ENCODE results near the gene CEP112.
"Not testable (repeated sequence)": the region's sequence is repeated elsewhere in the genome, so short reads cannot be mapped to it uniquely, and the experiment has no call there.

CEP112 gene

GRCh38 chr17:65813306-65813705, 378.6 kb downstream of the CEP112 start:
- no peak for TF ChIP-seq CTCF (IDR thresholded peaks at IDR 0.05; ENCODE audit: low read depth, low read length, missing control alignments)
- H3K4me3 ChIP-seq (ENCODE audit: low read depth, low read length), result no peak overlapping the region
- in situ Hi-C loops (cut with HindIII; ENCODE audit: low sequenced_read_pairs), result no loop called here
- no peak for DNase-seq (ENCODE audit: low read depth)

- TF ChIP-seq CTCF (IDR thresholded peaks at IDR 0.05; ENCODE audit: low read depth, low read length, missing control alignments), result no peak
- no peak overlapping the region for H3K4me3 ChIP-seq (ENCODE audit: low read depth, low read length)
- no peak for DNase-seq (ENCODE audit: low read depth)
- in situ Hi-C loops (cut with HindIII; ENCODE audit: low sequenced_read_pairs), result no loop called here
Observed at GRCh38 chr17:65811043-65811442, 380.9 kb downstream of the CEP112 start.

GRCh38 chr17:65809366-65809765, 382.6 kb downstream of the CEP112 start:
- TF ChIP-seq CTCF (IDR thresholded peaks at IDR 0.05; ENCODE audit: low read depth, low read length, missing control alignments), result no peak
- no peak overlapping the region for H3K4me3 ChIP-seq (ENCODE audit: low read depth, low read length)
- in situ Hi-C loops (cut with HindIII; ENCODE audit: low sequenced_read_pairs), result no loop called here
- no peak for DNase-seq (ENCODE audit: low read depth)

- H3K4me3 ChIP-seq (ENCODE audit: low read depth, low read length); in situ Hi-C loops (cut with HindIII; ENCODE audit: low sequenced_read_pairs); DNase-seq (ENCODE audit: low read depth): not testable (repeated sequence)
Observed at GRCh38 chr17:65808566-65808965, 383.4 kb downstream of the CEP112 start.

- no peak overlapping the region for H3K4me3 ChIP-seq (ENCODE audit: low read depth, low read length)
- TF ChIP-seq CTCF (IDR thresholded peaks at IDR 0.05; ENCODE audit: low read depth, low read length, missing control alignments), result no peak
- in situ Hi-C loops (cut with HindIII; ENCODE audit: low sequenced_read_pairs), result no loop called here
- no peak for DNase-seq (ENCODE audit: low read depth)
Observed at GRCh38 chr17:65807361-65807760, 384.6 kb downstream of the CEP112 start.

GRCh38 chr17:65801513-65801912, 390.4 kb downstream of the CEP112 start:
- H3K4me3 ChIP-seq (ENCODE audit: low read depth, low read length), result no peak overlapping the region
- DNase-seq (ENCODE audit: low read depth), result no peak
- TF ChIP-seq CTCF (IDR thresholded peaks at IDR 0.05; ENCODE audit: low read depth, low read length, missing control alignments), result no peak
- in situ Hi-C loops (cut with HindIII; ENCODE audit: low sequenced_read_pairs), result no loop called here

GRCh38 chr17:65800655-65801054, 391.3 kb downstream of the CEP112 start:
- no peak for DNase-seq (ENCODE audit: low read depth)
- in situ Hi-C loops (cut with HindIII; ENCODE audit: low sequenced_read_pairs), result no loop called here
- no peak overlapping the region for H3K4me3 ChIP-seq (ENCODE audit: low read depth, low read length)
- no peak for TF ChIP-seq CTCF (IDR thresholded peaks at IDR 0.05; ENCODE audit: low read depth, low read length, missing control alignments)

All from astrocyte of the cerebellum (primary cell).